Fibroblast of lung (primary cell): Measurements from ENCODE around the gene ATP6V0D1.

Source experiments
- CTCF ChIP-seq, 2 donors: IDR thresholded peaks in 1 of 2; conservative IDR thresholded peaks in 1 of 2; 1 replicate in 1 of 2; 2 replicates in 1 of 2; pipeline ENCODE4 v1.5.1; 2011 to 2012; ENCODE audit warnings: low read length in 2 of 2, control low read depth in 1 of 2, inconsistent platforms in 1 of 2, low read depth in 1 of 2, mild to moderate bottlenecking in 1 of 2
- EZH2 ChIP-seq: IDR thresholded peaks from 2 replicates; pipeline ENCODE4 v1.5.1; 2012; ENCODE audit warnings: low read length, control low read depth, mild to moderate bottlenecking; ENCODE audit errors: missing control alignments

- no peak for TF ChIP-seq CTCF (conservative IDR thresholded peaks at IDR 0.05 in 1 of 2, IDR thresholded peaks at IDR 0.05 in 1 of 2; ENCODE audit: low read depth in 1 of 2, low read length in 2 of 2)
- TF ChIP-seq EZH2: no peak
These were observed 21.2 kb downstream of the ATP6V0D1 start for GRCh38 chr16:67459861-67460150.
